DMS 273 (cell line): ENCODE data around the gene TAF11L13.
"Not testable (repeated sequence)": the region's sequence is repeated elsewhere in the genome, so short reads cannot be mapped to it uniquely, and the experiment has no call there.

ENCODE experiments used
- DNase-seq: peaks from one replicate; lab custom pipeline; 2025; ENCODE audit not compliant: unreplicated experiment; lab: John Stamatoyannopoulos, UW

The TAF11L13 gene

GRCh38 chr5:17631788-17632187, at the start of gene TAF11L13:
Gene TAF11L13 (plus strand): TSS chr5:17632088.
- DNase-seq = not testable (repeated sequence)

GRCh38 chr5:17585658-17586057, 46.2 kb upstream of the TAF11L13 start, which contains the start of gene TAF11L7:
Gene TAF11L7 (minus strand): TSS chr5:17585758.
- not testable (repeated sequence) for DNase-seq

GRCh38 chr5:17590860-17591259, 41.0 kb upstream of the TAF11L13 start, which contains the start of gene TAF11L8:
Gene TAF11L8 (minus strand): TSS chr5:17590960.
- not testable (repeated sequence) for DNase-seq

GRCh38 chr5:17594255-17594654, 37.6 kb upstream of the TAF11L13 start, which contains the start of gene TAF11L9:
Gene TAF11L9 (minus strand): TSS chr5:17594394.
- DNase-seq = not testable (repeated sequence)

- not testable (repeated sequence) for DNase-seq
Measured at GRCh38 chr5:17597728-17598127, 34.2 kb upstream of the TAF11L13 start, which contains the start of gene TAF11L10. Gene TAF11L10 (minus strand): TSS chr5:17597828.

DNA sequence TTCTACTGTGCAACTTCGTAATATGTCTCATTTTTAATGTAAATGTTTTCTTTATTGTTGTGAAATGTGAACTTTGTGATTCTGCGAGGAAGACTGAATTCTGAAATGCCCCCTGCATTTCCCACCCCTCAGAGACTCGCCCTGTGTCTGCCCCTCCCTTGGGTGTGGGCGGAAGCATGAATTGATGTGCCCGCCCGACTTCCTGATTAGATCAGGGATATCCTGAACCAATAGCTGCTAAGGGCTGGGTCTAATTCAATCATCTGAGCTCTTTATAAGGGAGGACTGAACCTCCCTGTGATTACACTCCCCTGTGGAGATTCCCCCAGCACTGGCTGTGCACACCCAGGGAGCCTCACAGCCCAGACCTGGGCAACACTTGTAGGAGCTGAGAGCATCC, 28.0 kb upstream of the TAF11L13 start, which contains the start of gene TAF11L11:
Gene TAF11L11, plus strand, starts transcription at position 304 of the 400 bp plus-strand sequence.
- not testable (repeated sequence) for DNase-seq

DNA sequence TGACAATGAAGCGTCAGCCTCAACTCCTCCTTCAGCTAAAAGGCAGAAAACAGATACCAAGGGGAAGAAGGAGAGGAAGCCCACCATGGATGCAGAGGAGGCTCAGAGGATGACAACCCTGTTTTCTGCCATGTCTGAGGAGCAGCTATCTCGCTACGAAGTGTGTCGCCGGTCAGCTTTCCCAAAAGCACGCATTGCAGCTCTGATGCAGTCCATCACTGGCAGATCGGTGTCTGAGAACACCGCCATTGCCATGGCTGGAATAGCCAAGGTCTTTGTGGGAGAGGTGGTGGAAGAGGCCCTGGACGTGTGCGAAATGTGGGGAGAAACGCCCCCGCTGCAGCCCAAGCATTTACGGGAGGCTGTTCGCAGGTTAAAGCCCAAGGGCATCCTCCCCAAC, 26.9 kb upstream of the TAF11L13 start:
- DNase-seq = no peak

GRCh38 chr5:17607461-17607860, 24.4 kb upstream of the TAF11L13 start:
- DNase-seq = not testable (repeated sequence)

GRCh38 chr5:17610092-17610491, 21.8 kb upstream of the TAF11L13 start, which contains the start of gene TAF11L12:
Gene TAF11L12 (plus strand): TSS chr5:17610392.
- not testable (repeated sequence) for DNase-seq

DNA sequence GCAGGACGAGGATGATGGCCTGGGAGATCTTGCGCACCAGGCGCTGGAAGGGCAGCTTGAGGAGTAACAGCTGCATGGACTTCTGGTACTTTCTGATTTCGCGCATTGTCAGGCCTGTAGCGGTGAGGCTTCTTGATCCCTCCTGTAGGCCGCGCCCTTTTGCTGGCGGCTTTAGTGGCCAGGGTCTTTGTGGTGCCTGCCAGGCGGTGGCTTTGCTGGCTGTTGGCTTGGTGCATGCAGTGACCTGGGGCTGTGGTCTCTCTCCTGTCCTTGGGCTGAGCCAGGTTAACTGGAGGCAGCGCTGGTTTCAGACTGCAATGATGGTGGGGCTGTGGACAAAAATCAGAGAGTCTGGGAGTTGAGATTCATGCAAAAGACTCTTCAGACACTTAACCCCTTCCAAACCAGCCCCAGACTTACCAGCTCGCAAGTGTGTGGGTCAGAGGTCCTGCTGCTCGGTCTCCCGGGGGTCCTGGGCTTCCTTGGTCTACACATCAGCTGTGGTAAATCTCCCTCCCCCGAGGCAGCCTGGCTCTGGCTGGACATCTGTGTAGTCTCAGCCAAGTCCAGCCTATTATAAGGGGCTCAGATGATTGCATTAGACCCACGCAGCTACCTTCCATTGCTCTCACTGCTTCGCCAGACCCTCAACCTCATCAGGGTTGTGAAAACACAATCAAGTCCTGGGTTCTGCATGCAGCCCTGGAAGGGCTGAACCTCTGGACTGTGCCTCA, 16.8 kb upstream of the TAF11L13 start:
- DNase-seq = no peak

GRCh38 chr5:17619354-17619753, 12.5 kb upstream of the TAF11L13 start:
- no peak for DNase-seq

DNA sequence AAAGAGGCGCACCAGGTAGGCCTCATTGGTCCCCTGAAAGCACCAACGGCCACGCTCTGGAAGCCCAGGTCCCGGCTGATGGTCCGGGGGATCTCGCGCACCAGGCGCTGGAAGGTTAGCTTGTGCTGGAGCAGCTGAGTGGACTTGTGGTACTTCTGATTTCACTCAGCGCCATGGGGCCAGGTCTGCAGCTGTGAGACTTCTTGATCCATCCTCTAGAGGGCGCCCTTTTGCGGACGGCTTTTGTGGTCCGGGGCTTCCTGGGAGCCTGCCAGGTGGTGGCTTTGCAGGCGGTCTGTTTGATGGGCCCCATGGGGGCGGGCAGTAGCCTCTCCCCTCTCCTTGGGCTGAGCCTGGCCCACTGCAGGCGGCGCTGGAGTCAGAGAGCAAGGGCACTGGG, 11.3 kb upstream of the TAF11L13 start:
- peak; percentile 5 for DNase-seq

DNA sequence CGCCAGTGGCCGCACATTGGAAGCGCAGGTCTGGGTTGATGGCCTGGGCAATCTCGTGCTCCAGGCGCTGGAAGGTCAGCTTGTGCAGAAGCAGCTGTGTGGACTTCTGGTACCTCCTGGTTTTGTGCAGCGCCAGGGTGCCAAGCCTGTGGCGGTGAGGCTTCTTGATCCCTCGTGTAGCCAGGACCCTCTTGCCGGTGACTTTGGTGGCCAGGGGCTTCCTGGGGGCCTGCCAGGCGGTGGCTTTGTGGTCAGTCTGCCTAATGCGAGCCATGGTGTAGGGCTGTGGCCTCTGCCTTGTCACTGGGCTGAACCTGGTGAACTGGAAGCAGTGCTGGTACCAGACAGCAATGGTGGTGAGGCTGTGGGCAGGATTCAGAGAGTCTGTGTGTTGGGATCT, 6.2 kb upstream of the TAF11L13 start:
- no peak for DNase-seq

DNA sequence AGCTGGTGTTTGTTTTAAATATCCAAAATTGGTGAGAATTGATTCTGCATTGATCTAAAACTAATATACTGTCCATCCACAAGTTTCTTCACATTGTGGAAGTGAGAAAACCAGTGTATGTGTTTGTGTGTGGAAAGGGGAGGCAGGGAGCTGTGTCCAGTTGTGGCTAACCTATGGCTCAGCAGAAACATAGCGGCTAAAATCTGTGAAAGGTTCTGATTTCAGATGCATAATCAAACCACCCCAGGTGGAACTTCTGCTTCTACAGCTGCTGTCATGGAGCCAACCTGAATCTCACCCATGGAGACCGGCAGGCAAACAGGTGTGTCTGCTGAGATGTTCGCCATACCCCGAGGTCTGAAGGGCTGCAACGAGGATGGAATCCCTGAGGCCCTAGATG, 2.3 kb downstream of the TAF11L13 start, which contains the start of gene TAF11L14:
Gene TAF11L14, plus strand, starts transcription at position 301 of the 400 bp plus-strand sequence.
- DNase-seq = no peak

- not testable (repeated sequence) for DNase-seq
Measured at GRCh38 chr5:17649232-17649631, 17.3 kb downstream of the TAF11L13 start.

DNA sequence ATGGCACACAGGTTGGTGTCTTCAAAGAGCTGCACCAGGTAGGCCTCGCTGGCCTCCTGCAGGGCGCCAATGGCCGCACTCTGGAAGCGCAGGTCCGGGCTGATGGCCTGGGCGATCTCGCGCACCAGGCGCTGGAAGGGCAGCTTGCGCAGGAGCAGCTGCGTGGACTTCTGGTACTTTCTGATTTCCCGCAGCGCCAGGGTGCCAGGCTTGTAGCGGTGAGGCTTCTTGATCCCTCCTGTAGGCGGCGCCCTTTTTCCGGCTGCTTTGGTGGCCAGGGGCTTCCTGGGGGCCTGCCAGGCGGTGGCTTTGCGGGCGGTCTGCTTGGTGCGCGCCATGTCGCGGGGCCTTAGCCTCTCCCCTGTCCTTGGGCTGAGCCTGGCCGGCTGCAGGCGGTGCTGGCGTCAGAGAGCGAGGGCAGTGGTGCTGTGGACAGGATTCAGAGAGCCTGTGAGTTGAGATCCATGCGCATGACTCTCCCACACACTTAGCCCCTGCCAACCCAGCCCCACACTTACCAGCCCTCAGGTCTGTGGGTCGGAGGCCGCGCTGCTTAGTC, 23.4 kb downstream of the TAF11L13 start:
- DNase-seq = not testable (repeated sequence)

GRCh38 chr5:17655921-17656320, 24.0 kb downstream of the TAF11L13 start:
- DNase-seq = no peak

GRCh38 chr5:17663182-17663581, 31.3 kb downstream of the TAF11L13 start:
- DNase-seq = peak; percentile 83

DNA sequence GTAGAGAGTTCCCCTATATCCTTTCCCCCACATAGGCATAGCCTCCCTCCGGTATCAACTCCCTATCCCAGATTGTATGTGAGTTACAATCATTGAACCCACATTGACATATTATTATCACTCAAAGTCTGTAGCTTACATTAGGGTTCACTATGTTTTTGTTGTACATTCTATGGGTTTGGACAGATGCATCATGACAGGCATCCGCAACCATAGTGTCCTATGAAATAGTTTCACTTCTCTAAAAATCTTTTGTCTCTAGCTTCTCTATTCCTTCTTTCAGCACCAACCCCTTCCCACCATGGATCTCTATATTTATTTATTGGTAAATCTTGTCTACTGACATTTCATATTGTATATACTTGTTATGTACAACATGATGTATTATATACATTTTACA, 33.9 kb downstream of the TAF11L13 start:
- DNase-seq = no peak

- DNase-seq = no peak
Measured at GRCh38 chr5:17666726-17667235, 34.9 kb downstream of the TAF11L13 start.

GRCh38 chr5:17670353-17670752, 38.5 kb downstream of the TAF11L13 start:
- no peak for DNase-seq
